ENCODE measurements around the gene CCDC38.

The CCDC38 gene

GRCh38 chr12:95836185-95836609, 106.2 kb downstream of the CCDC38 start:
- peak; percentile 67 for DNase-seq (ENCODE audit: low read depth)

GRCh38 chr12:95834572-95834971, 107.8 kb downstream of the CCDC38 start:
- no peak for DNase-seq (ENCODE audit: low read depth)

DNA sequence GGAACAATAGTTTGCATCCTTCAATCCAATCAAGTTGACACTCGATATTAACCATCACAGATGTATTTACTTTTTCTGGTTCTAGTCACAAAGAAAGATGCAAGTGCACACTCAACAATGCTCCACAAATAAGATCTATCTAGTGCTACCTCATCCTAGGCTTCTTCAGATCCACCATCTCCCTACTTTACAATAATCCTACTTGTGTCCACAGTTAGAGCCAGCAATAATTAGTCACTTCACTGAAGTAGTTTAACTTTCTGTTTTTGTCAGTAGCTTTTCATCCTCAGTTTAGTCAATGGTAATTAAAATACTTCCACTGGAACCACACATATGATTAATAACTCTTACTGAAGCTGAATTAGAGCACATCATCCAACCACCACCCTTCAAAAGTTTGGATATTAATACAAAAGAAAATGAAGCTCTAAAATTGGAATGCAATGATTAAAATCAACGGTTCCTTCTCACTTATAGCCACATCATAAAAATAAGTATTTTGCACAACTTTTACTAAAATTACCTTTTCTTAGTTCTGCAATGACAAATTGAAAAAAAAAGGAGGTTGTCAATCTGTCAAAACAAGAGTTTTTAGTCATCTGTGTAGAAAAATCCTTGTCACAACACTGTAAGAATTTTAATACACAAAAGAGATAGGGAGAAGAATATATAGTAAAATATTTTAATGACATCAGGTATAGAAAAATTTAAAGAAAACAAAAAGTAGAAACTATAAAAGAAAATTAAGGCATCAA, 111.9 kb downstream of the CCDC38 start:
- no peak for DNase-seq (ENCODE audit: low read depth)

DNA sequence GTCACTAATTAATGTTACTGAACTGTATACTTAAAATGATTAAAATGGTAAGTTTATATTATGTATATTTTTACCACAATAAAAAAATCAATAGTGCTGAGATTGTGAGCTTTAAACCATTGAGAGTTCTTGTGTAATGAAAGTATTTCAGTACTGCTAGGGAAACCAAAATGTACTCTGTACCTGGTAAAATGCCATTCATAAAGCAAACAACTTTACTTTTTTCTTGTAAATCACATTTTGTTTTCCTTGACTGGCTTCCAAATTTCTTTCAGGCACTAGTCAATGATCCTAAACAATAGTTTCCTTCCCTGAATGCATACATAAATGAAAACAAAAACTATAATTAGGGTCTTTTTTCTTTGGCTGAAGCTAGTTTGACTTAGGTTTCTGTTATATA, 113.0 kb downstream of the CCDC38 start:
- DNase-seq (ENCODE audit: low read depth), result no peak

DNA sequence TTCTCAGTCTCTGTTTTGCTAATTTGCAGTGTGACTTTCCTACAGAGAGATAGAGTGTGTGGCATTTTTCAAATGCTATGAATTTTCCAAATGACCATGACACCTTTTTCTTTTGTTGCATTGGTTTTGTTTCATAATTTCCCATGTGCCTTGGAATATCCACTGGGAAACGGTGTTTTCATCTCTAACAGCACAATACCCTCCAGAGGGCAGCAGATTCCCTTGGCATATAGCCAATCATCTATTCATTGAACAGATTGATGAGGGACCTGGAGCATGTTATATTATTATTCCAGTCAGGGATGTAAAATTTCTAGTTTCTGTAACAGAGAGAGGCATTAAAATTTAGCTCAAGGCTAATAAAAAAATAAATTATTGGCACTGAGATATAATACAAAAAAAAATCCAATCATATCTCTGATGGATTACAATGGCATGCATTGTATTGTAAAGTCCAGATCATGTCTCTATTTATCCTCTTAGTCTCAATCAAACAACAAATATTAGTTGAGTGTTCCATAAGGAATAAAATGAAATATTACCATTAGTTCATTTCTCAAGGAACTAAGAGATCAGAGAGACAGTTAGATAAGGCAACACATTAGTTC, 122.2 kb downstream of the CCDC38 start:
- DNase-seq (ENCODE audit: low read depth), result peak; percentile 67

Data from EH (cell line).